ENCODE measurements around the gene CDH22.

DNA sequence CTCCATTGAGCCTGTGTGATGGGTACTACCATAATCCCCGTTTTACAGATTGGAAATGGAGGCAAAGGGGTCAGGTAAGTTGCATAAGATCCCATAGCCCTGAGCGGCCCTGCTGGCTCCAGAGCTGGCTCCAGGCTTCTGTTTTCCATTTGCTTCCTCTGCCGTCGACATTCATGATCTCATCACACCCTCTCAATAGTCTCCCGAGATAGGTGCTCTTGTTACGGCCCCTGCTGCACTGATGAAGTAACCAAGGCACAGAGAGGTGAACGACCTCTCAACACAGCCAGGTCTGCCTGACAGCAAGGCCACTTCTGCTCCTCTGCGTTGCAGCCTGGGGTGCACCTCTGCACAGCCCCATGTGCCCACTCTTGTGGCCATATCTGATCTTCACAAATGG, 16.9 kb downstream of the CDH22 start:
- TF ChIP-seq, protein P1, sequence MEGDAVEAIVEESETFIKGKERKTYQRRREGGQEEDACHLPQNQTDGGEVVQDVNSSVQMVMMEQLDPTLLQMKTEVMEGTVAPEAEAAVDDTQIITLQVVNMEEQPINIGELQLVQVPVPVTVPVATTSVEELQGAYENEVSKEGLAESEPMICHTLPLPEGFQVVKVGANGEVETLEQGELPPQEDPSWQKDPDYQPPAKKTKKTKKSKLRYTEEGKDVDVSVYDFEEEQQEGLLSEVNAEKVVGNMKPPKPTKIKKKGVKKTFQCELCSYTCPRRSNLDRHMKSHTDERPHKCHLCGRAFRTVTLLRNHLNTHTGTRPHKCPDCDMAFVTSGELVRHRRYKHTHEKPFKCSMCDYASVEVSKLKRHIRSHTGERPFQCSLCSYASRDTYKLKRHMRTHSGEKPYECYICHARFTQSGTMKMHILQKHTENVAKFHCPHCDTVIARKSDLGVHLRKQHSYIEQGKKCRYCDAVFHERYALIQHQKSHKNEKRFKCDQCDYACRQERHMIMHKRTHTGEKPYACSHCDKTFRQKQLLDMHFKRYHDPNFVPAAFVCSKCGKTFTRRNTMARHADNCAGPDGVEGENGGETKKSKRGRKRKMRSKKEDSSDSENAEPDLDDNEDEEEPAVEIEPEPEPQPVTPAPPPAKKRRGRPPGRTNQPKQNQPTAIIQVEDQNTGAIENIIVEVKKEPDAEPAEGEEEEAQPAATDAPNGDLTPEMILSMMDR (IDR thresholded peaks at IDR 0.05) = no peak
- no peak for TF ChIP-seq POLR2A (IDR thresholded peaks at IDR 0.05)

Data from right lobe of liver (tissue), 4 donors.